Adrenal gland (tissue), 12 donors: ENCODE data around the gene CFAP97D1. TPM values are rescaled to one million over a fixed set of nuclear protein-coding genes. Genes with fewer than 3 reads are reported as not detected.

Experiments used
- DNase-seq, 7 donors: peaks; one replicate each; pipeline ENCODE4 v3.0.0-alpha.2; 2019 to 2020
- H3K27ac ChIP-seq, 5 donors: fragments of 200-600 bp; sonication (generic) in 4 of 5; 1 replicate in 3 of 5; 2 replicates in 2 of 5; pipeline versions ENCODE4 v1.5.1 to v1.8.0; 2016 to 2020; ENCODE audit warnings: mild to moderate bottlenecking in 1 of 5
- H3K27me3 ChIP-seq: fragments of 200-600 bp; 2 replicates; pipeline ENCODE4 v1.8.0; 2021
- H3K36me3 ChIP-seq, 2 donors: fragments of 200-600 bp; replicated peaks in 1 of 2; 1 replicate in 1 of 2; 2 replicates in 1 of 2; pipeline versions ENCODE4 v1.5.1 to v1.8.0; 2018 to 2022
- H3K4me1 ChIP-seq, 2 donors: fragments of 200-600 bp; replicated peaks in 1 of 2; 1 replicate in 1 of 2; 2 replicates in 1 of 2; pipeline versions ENCODE4 v1.5.1 to v1.8.0; 2018 to 2021
- H3K4me3 ChIP-seq, 4 donors: fragments of 200-600 bp; sonication (generic) in 3 of 4; one replicate each; pipeline ENCODE4 v1.5.1; 2016 to 2018
- H3K9me3 ChIP-seq, 3 donors: fragments of 200-600 bp; sonication (generic) in 1 of 3; replicated peaks in 1 of 3; 1 replicate in 2 of 3; 2 replicates in 1 of 3; pipeline versions ENCODE4 v1.5.1 to v1.8.0; 2016 to 2021
- POLR2A ChIP-seq, 2 donors: fragments of 450-650 bp; IDR thresholded peaks; one replicate each; pipeline ENCODE4 v1.6.1; 2017; ENCODE audit warnings: antibody characterized with exemption in 2 of 2, mild to moderate bottlenecking in 2 of 2, moderate library complexity in 1 of 2
- WGBS, 4 donors: extraction: QIAGEN DNeasy Blood & Tissue Kit in 2 of 4; methylation state at CpG; one replicate each; pipeline versions ENCODE4 v1.1.5 to v1.1.7; 2013 to 2017; 5-methylcytosine and 5-hydroxymethylcytosine counted together
- intact Hi-C, 2 donors: fragments of 100-400 bp; cut with DNase I; formaldehyde crosslinking; loops; one replicate each; pipeline versions ENCODE4 v1.14.1 to v1.15.0; 2022 to 2023
- polyA plus RNA-seq, 3 donors: library from polyadenylated mRNA; stranded (reverse); fragments of 200-250 nt in 2 of 3; fragments of 350-450 nt in 1 of 3; fragmentation: Illumina TruSeq in 1 of 3; extraction: RNeasy Lipid Tissue Mini Kit (QIAGEN cat#74804) in 1 of 3; gene quantifications; one replicate each; pipeline ENCODE4 v1.2.3, GENCODE V29; 2013 to 2014
- total RNA-seq, 9 donors: library from RNA; depleted of rRNA in 4 of 9; stranded (reverse); fragments of >200 nt in 4 of 9; fragments of 120-200 nt in 1 of 9; fragmentation: NEBNext Ultra II Directional in 1 of 9; extraction: Animal tissue kit (Norgen Biotek cat#: 25700) in 1 of 9; gene quantifications; one replicate each; pipeline versions ENCODE4 v1.1.0 to v1.2.4, GENCODE V29; 2013 to 2023
- TF ChIP-seq, protein P1 (sequence below), 6 experiments: fragments of 450-650 bp in 4 of 6; fragments of 200-600 bp in 2 of 6; sonication (generic) in 1 of 6; IDR thresholded peaks; 1 replicate in 5 of 6; 2 replicates in 1 of 6; pipeline versions ENCODE4 v1.5.1 to v1.8.0; 2016 to 2021; ENCODE audit warnings: antibody characterized with exemption in 6 of 6, mild to moderate bottlenecking in 2 of 6, moderate library complexity in 1 of 6
- donor health status: healthy with polysubstance abuse.
- donor health status: Bipolar disorder and iron deficiency.
- donor health status: DM: yes; HTN: yes; CAD: no.
- donor health status: DM: no; HTN: no; CAD: no.
- donor health status: DM: no; HTN: no; CAD: no.
- donor health status: DM: yes; HTN: yes; CAD: no.

Gene CFAP97D1
- total and polyA plus RNA-seq, 12 donors = under 0.01 to 0.28 TPM; not detected in 10

GRCh38 chr17:43736389-43736788, 43.8 kb upstream of the CFAP97D1 start:
- Histone ChIP-seq H3K27me3 (no peaks in the 10 kb centered on the region), H3K27ac (no peak overlapping the region), H3K4me3 (no peak overlapping the region), H3K4me1 (no peaks in the 10 kb centered on the region), H3K9me3 (no peaks in the 10 kb centered on the region), H3K36me3 (no peaks in the 10 kb centered on the region)
- intact Hi-C loops = no loop called here
- TF ChIP-seq, protein P1, sequence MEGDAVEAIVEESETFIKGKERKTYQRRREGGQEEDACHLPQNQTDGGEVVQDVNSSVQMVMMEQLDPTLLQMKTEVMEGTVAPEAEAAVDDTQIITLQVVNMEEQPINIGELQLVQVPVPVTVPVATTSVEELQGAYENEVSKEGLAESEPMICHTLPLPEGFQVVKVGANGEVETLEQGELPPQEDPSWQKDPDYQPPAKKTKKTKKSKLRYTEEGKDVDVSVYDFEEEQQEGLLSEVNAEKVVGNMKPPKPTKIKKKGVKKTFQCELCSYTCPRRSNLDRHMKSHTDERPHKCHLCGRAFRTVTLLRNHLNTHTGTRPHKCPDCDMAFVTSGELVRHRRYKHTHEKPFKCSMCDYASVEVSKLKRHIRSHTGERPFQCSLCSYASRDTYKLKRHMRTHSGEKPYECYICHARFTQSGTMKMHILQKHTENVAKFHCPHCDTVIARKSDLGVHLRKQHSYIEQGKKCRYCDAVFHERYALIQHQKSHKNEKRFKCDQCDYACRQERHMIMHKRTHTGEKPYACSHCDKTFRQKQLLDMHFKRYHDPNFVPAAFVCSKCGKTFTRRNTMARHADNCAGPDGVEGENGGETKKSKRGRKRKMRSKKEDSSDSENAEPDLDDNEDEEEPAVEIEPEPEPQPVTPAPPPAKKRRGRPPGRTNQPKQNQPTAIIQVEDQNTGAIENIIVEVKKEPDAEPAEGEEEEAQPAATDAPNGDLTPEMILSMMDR (IDR thresholded peaks at IDR 0.05) = no peak
- TF ChIP-seq POLR2A (IDR thresholded peaks at IDR 0.05) = no peak
- DNase-seq = no peak
- 85 to 100% (median 93%) methylated on average over 2 of the region's 2 CpGs for WGBS, 4 donors

GRCh38 chr17:43737722-43738121, 42.5 kb upstream of the CFAP97D1 start:
- no peak for DNase-seq
- no peak for TF ChIP-seq POLR2A (IDR thresholded peaks at IDR 0.05)
- TF ChIP-seq, protein P1 (IDR thresholded peaks at IDR 0.05) = no peak
- Histone ChIP-seq H3K36me3 (no peaks in the 10 kb centered on the region), H3K4me1 (no peaks in the 10 kb centered on the region), H3K9me3 (no peaks in the 10 kb centered on the region), H3K27me3 (no peaks in the 10 kb centered on the region), H3K4me3 (no peak overlapping the region), H3K27ac (no peak overlapping the region)
- intact Hi-C loops = no loop called here
- 83 to 90% (median 86%) methylated on average over 2 of the region's 2 CpGs for WGBS, 4 donors

DNA sequence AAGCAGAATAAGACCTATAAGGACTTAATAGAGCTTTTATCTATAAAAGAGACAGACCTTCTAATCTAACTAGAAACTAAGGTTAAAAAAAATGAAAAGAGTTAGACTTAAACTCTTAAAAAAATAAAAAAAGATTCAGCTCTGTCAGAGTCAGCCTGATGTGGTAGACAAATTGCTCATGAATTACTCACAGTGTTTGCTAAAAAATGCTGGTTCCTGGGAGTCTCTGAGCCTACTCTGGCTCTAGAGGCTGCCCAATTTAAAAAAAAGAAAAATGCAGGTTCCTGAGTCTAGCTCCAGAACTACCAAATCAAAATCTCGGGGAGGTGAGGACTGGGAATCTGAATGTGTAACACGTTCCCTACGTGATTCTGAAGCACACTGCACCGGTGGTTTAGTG, 39.7 kb upstream of the CFAP97D1 start:
- WGBS, 4 donors = 81 to 96% (median 86%) methylated on average over 4 of the region's 4 CpGs
- H3K4me1 ChIP-seq = no peaks in the 10 kb centered on the region
- no peak overlapping the region for H3K4me3 ChIP-seq

DNA sequence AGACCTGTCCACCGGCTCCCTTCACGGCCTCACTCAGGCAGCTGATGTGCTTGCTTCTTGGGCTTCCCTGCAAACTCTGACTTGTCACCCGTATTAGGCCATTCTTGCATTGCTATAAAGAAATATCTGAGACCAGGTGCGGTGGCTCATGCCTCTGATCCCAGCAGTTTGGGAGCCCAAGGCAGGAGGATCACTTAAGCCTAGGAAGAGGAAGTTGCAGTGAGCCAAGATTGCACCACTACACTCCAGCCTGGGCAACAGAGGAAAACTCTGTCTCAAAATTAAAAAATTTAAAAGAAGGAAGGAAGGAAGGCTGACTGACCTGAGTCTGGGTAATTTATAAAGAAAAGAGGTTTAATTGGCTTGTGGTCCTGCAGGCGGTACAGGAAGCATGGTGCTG, 38.6 kb upstream of the CFAP97D1 start:
- intact Hi-C loops = no loop called here
- DNase-seq = no peak
- 85 to 94% (median 88%) methylated on average over 5 of the region's 5 CpGs for WGBS, 4 donors
- Histone ChIP-seq H3K27me3 (no peaks in the 10 kb centered on the region), H3K36me3 (no peaks in the 10 kb centered on the region), H3K27ac (no peak overlapping the region), H3K4me1 (peaks cover 0 to 7% of the 10 kb centered on the region in 2 donors), H3K4me3 (no peak overlapping the region), H3K9me3 (no peaks in the 10 kb centered on the region)
- TF ChIP-seq, protein P1 (IDR thresholded peaks at IDR 0.05) = no peak
- TF ChIP-seq POLR2A (IDR thresholded peaks at IDR 0.05) = no peak

More for the DNA sequence above, 39.7 kb upstream of the CFAP97D1 start:
- TF ChIP-seq POLR2A (IDR thresholded peaks at IDR 0.05) = no peak
- TF ChIP-seq, protein P1 (IDR thresholded peaks at IDR 0.05) = no peak
- no peaks in the 10 kb centered on the region for H3K27me3 ChIP-seq
- DNase-seq = no peak
- no peaks in the 10 kb centered on the region for H3K9me3 ChIP-seq
- intact Hi-C loops = no loop called here
- no peaks in the 10 kb centered on the region for H3K36me3 ChIP-seq
- H3K27ac ChIP-seq = no peak overlapping the region
